ENCODE data around the gene MMEL1. TPM values are rescaled to one million over a fixed set of nuclear protein-coding genes. Genes with fewer than 3 reads are reported as not detected.
A peak's percentile ranks its signal among the peaks of the same experiment; 100 is the strongest.

The MMEL1 gene
- total and polyA plus RNA-seq, 11 donors: 0.30 to 2.6 (median 0.97) TPM; not detected in 5

- Histone ChIP-seq H3K36me3 (peaks cover 0 to 18% (median 3%) of the 10 kb centered on the region in 9 donors), H3K9me3 (no peaks in the 10 kb centered on the region), H3K27ac (no peak overlapping the region), H3K4me3 (no peak overlapping the region), H3K4me1 (no peaks in the 10 kb centered on the region), H3K27me3 (peaks cover 0 to 13% (median 0%) of the 10 kb centered on the region in 9 donors)
- no peak for TF ChIP-seq POLR2A (IDR thresholded peaks at IDR 0.05)
- TF ChIP-seq CTCF (IDR thresholded peaks at IDR 0.05): no peak
- DNase-seq (peak in 1 of 5 donors; percentile 6), ATAC-seq (no peak)
- intact Hi-C loops (cut with DNase I): no loop called here
- whole genome bisulfite sequencing, 4 donors: 84 to 96% (median 89%) methylated on average over 12 to 16 of the region's 16 CpGs
Measured at GRCh38 chr1:2567083-2567679, 65.6 kb downstream of the MMEL1 start.

GRCh38 chr1:2566101-2567045 lies 66.4 kb downstream of the MMEL1 start:
- Histone ChIP-seq H3K4me3 (no peak overlapping the region), H3K4me1 (no peaks in the 10 kb centered on the region), H3K9me3 (no peaks in the 10 kb centered on the region), H3K36me3 (peaks cover 0 to 26% (median 3%) of the 10 kb centered on the region in 9 donors), H3K27ac (no peak overlapping the region), H3K27me3 (peaks cover 0 to 13% (median 0%) of the 10 kb centered on the region in 9 donors)
- intact Hi-C loops (cut with DNase I): no loop called here
- no peak for TF ChIP-seq POLR2A (IDR thresholded peaks at IDR 0.05)
- TF ChIP-seq CTCF (IDR thresholded peaks at IDR 0.05): no peak
- DNase-seq (no peak), ATAC-seq (no peak)
- WGBS, 4 donors: 67 to 79% (median 77%) methylated on average over 33 to 34 of the region's 34 CpGs

- Histone ChIP-seq H3K27me3 (peaks cover 0 to 13% (median 0%) of the 10 kb centered on the region in 9 donors), H3K4me3 (no peak overlapping the region), H3K36me3 (peaks cover 0 to 40% (median 13%) of the 10 kb centered on the region in 9 donors), H3K27ac (no peak overlapping the region), H3K9me3 (no peaks in the 10 kb centered on the region), H3K4me1 (peaks cover 0 to under 1% (median 0%) of the 10 kb centered on the region in 12 donors)
- ATAC-seq: no peak
- WGBS, 4 donors: 26 to 48% (median 36%) methylated on average over 13 to 14 of the region's 14 CpGs
- DNase-seq: no peak
- TF ChIP-seq CTCF (IDR thresholded peaks at IDR 0.05) (no peak), POLR2A (IDR thresholded peaks at IDR 0.05) (no peak)
- intact Hi-C loops (cut with DNase I): no loop called here
Measured at GRCh38 chr1:2564815-2565374, 67.9 kb downstream of the MMEL1 start.

Data from heart left ventricle (tissue), 16 donors.